HCT116 (cell line): ENCODE results near the gene TMC3. TPM values are rescaled to one million over a fixed set of nuclear protein-coding genes. Genes with fewer than 3 reads are reported as not detected.

Experiments
- ATAC-seq: fragments of 200-7000 bp; cut with Tn5 transposase; 2 replicates; pipeline ENCODE4 v1.9.1; 2020; ENCODE audit warnings: mild to moderate bottlenecking, moderate library complexity
- BruUV-seq: library from RNA; stranded (reverse); fragments of 400-500 nt; replicated peaks from 2 replicates; lab custom pipeline; 2021; lab: Mats Ljungman, UMichigan
- CTCF ChIA-PET: fragments of 300-600 bp; sonication (Branson Sonifier 250); formaldehyde crosslinking; loops from one replicate; lab custom pipeline; 2021; ENCODE audit warnings: antibody characterized with exemption; lab: Charles Lee
- POLR2A ChIA-PET: fragments of 300-600, 350-600 bp; sonication (Branson Sonifier 250); formaldehyde crosslinking; loops from one replicate; lab custom pipeline; 2021; ENCODE audit warnings: antibody characterized with exemption; lab: Charles Lee
- RAD21 ChIA-PET, 2 experiments: fragments of 300-600 bp; sonication (Branson Sonifier 250); formaldehyde crosslinking; loops; one replicate each; lab custom pipeline; 2023; ENCODE audit warnings: low total read pairs in 2 of 2; ENCODE audit not compliant: uncharacterized antibody in 2 of 2, unreplicated experiment in 2 of 2, low non-redundant PET in 1 of 2; lab: Charles Lee
- DNase-seq: peaks from one replicate; pipeline ENCODE4 v3.0.0-alpha.2; 2010; ENCODE audit warnings: low read depth, low spot score
- H2AFZ ChIP-seq: fragments of 200-600 bp; shearing (Covaris generic), sonication (generic); 2 replicates; pipeline ENCODE4 v1.6.1; 2017; ENCODE audit warnings: low read depth, mixed run types, mixed read lengths, antibody characterized with exemption, low read length; ENCODE audit not compliant: poor library complexity, severe bottlenecking
- H3K27ac ChIP-seq: 2 replicates; pipeline ENCODE4 v1.5.1; 2012; ENCODE audit warnings: low read depth, low read length
- H3K27me3 ChIP-seq: fragments of 200-600 bp; sonication (generic); 2 replicates; pipeline ENCODE4 v1.6.1; 2016; ENCODE audit warnings: mixed run types, low read length, mixed read lengths; ENCODE audit not compliant: insufficient read depth
- H3K36me3 ChIP-seq, 2 experiments: fragments of 200-500 bp in 1 of 2; fragments of 200-600 bp in 1 of 2; sonication (Bioruptor generic) in 1 of 2; sonication (generic) in 1 of 2; 2 replicates each; pipeline versions ENCODE4 v1.5.1 to v1.6.1; 2014 to 2016; ENCODE audit warnings: low read length in 2 of 2, inconsistent platforms in 1 of 2, mixed read lengths in 1 of 2, mixed run types in 1 of 2; ENCODE audit not compliant: insufficient read depth in 2 of 2, control insufficient read depth in 1 of 2
- H3K4me1 ChIP-seq, 2 experiments: fragments of 200-600 bp in 1 of 2; sonication (generic) in 1 of 2; 2 replicates each; pipeline versions ENCODE4 v1.5.1 to v1.6.1; 2012 to 2017; ENCODE audit warnings: low read length in 2 of 2, inconsistent platforms in 1 of 2, mild to moderate bottlenecking in 1 of 2, mixed read lengths in 1 of 2, mixed run types in 1 of 2, moderate library complexity in 1 of 2; ENCODE audit not compliant: insufficient read depth in 2 of 2, control insufficient read depth in 1 of 2
- H3K4me2 ChIP-seq: fragments of 200-600 bp; sonication (generic); 2 replicates; pipeline ENCODE4 v1.6.1; 2017; ENCODE audit warnings: mixed run types, low read length, mixed read lengths
- H3K4me3 ChIP-seq, 2 experiments: fragments of 200-600 bp in 1 of 2; sonication (generic) in 1 of 2; replicated peaks in 1 of 2; 2 replicates each; pipeline ENCODE4 v1.5.1; 2011 to 2016; ENCODE audit warnings: low read length in 2 of 2, control low read depth in 1 of 2, low read depth in 1 of 2, mild to moderate bottlenecking in 1 of 2, mixed read lengths in 1 of 2, mixed run types in 1 of 2
- H3K79me2 ChIP-seq: fragments of 200-600 bp; sonication (generic); 2 replicates; pipeline ENCODE4 v1.6.1; 2017; ENCODE audit warnings: mild to moderate bottlenecking, mixed run types, low read length, moderate library complexity, mixed read lengths; ENCODE audit not compliant: insufficient read depth
- H3K9ac ChIP-seq: fragments of 200-600 bp; sonication (generic); 2 replicates; pipeline ENCODE4 v1.6.1; 2016; ENCODE audit warnings: low read length, mixed read lengths
- H3K9me2 ChIP-seq: fragments of 200-600 bp; sonication (generic), shearing (Covaris generic); 2 replicates; pipeline ENCODE4 v1.6.1; 2017; ENCODE audit warnings: mixed run types, mild to moderate bottlenecking, moderate library complexity; ENCODE audit not compliant: insufficient read depth
- H3K9me3 ChIP-seq, 2 experiments: fragments of 200-500 bp in 1 of 2; fragments of 200-600 bp in 1 of 2; sonication (Bioruptor generic) in 1 of 2; sonication (generic) in 1 of 2; 2 replicates each; pipeline ENCODE4 v1.6.1; 2014 to 2017; ENCODE audit warnings: low read length in 2 of 2, mixed read lengths in 2 of 2, inconsistent platforms in 1 of 2, low read depth in 1 of 2, mild to moderate bottlenecking in 1 of 2, mixed run types in 1 of 2, moderate library complexity in 1 of 2; ENCODE audit not compliant: control insufficient read depth in 1 of 2, insufficient read depth in 1 of 2
- H4K20me1 ChIP-seq: fragments of 200-600 bp; sonication (generic), shearing (Covaris generic); 2 replicates; pipeline ENCODE4 v1.6.1; 2017; ENCODE audit warnings: mixed run types, mild to moderate bottlenecking, moderate library complexity; ENCODE audit not compliant: insufficient read depth
- CEBPB ChIP-seq: IDR thresholded peaks from 2 replicates; pipeline ENCODE4 v1.6.1; 2012; ENCODE audit warnings: low read depth
- EGR1 ChIP-seq: IDR thresholded peaks from 2 replicates; pipeline ENCODE4 v1.6.1; 2012; ENCODE audit warnings: low read depth
- EZH2 ChIP-seq: fragments of 200-600 bp; sonication (generic); IDR thresholded peaks from 2 replicates; pipeline ENCODE4 v1.6.1; 2017; ENCODE audit warnings: antibody characterized with exemption, mixed run types
- FOSL1 ChIP-seq: IDR thresholded peaks from 2 replicates; pipeline ENCODE4 v1.6.1; 2012; ENCODE audit warnings: low read depth
- JUND ChIP-seq: IDR thresholded peaks from 2 replicates; pipeline ENCODE4 v1.6.1; 2012
- POLR2AphosphoS5 ChIP-seq: IDR thresholded peaks from 2 replicates; pipeline ENCODE4 v1.6.1; 2011; ENCODE audit warnings: mild to moderate bottlenecking, low read depth, low read length, moderate library complexity
- SP1 ChIP-seq: IDR thresholded peaks from 2 replicates; pipeline ENCODE4 v1.6.1; 2012; ENCODE audit warnings: low read depth
- TCF7L2 ChIP-seq: IDR thresholded peaks from 2 replicates; pipeline ENCODE4 v1.7.0; 2011; ENCODE audit warnings: borderline replicate concordance, inconsistent platforms; ENCODE audit not compliant: insufficient read depth, insufficient read length; ENCODE audit errors: extremely low read depth
- ZNF274 ChIP-seq: fragments of 200-500 bp; sonication (Bioruptor generic); IDR thresholded peaks from 2 replicates; pipeline ENCODE4 v1.6.1; 2014; ENCODE audit warnings: mild to moderate bottlenecking, low read depth, low read length, inconsistent platforms
- intact Hi-C: fragments of 100-400 bp; cut with micrococcal nuclease; formaldehyde crosslinking; loops from 2 replicates; pipeline ENCODE4 v1.10.0; 2022
- total RNA-seq: library from RNA; stranded (reverse); gene quantifications from one replicate; pipeline ENCODE4 v1.2.1, GENCODE V29; 2021; ENCODE audit not compliant: unreplicated experiment
- TF ChIP-seq, protein P1 (sequence below): IDR thresholded peaks from 2 replicates; pipeline ENCODE4 v1.6.1; 2012
- TF ChIP-seq, protein P2 (sequence below): IDR thresholded peaks from 2 replicates; pipeline ENCODE4 v1.6.1; 2012; ENCODE audit warnings: low read depth

The TMC3 gene
- total RNA-seq, 1 experiment from 2014 or later: not detected

DNA sequence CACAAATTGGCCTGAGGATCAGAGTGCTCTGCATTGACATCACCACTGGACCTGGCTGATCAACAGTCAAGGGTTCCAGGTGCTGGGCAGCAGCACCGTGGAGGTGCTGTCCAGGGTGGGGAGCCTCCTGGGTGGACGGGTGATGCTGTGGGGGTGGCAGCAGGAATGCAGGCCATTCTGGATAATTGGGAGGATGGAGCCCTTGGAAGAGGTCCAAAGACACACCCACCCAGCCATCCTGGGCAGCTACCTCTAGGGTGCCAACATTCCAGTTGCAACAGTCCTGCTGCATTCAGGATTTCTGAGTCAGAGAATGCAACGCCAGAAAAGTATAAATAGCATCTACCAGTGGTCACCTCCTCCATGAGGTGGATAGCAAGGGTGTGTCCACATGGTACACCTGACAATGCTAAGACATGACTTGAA is 76.9 kb downstream of the TMC3 start:
- CTCF ChIA-PET: no interaction called here
- intact Hi-C loops: no loop called here
- Histone ChIP-seq H3K9me3 (no peaks in the 10 kb centered on the region), H4K20me1 (no peaks in the 10 kb centered on the region), H3K4me2 (peak overlapping the region; percentile 68), H3K27me3 (no peaks in the 10 kb centered on the region), H3K27ac (no peak overlapping the region), H3K36me3 (no peaks in the 10 kb centered on the region), H2AFZ (no peak overlapping the region), H3K4me3 (peak overlapping the region in 1 of 2 experiments; percentile 13; a peak in 1 of 4 replicates), H3K4me1 (peaks cover 11 to 22% of the 10 kb centered on the region in 2 experiments), H3K9me2 (no peaks in the 10 kb centered on the region), H3K79me2 (no peaks in the 10 kb centered on the region), H3K9ac (no peak overlapping the region)
- 0 out of 2 replicates have a peak, but pooled peaks have one; percentile 36 for TF ChIP-seq EGR1
- TF ChIP-seq ZNF274: no peak
- TF ChIP-seq TCF7L2: no peak
- TF ChIP-seq CEBPB: peak; percentile 87
- TF ChIP-seq EZH2: no peak
- peak; percentile 51 for TF ChIP-seq FOSL1
- TF ChIP-seq, protein P1, sequence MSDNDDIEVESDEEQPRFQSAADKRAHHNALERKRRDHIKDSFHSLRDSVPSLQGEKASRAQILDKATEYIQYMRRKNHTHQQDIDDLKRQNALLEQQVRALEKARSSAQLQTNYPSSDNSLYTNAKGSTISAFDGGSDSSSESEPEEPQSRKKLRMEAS: peak; percentile 46; the same call in 1 of the 2 replicates
- TF ChIP-seq, protein P2, sequence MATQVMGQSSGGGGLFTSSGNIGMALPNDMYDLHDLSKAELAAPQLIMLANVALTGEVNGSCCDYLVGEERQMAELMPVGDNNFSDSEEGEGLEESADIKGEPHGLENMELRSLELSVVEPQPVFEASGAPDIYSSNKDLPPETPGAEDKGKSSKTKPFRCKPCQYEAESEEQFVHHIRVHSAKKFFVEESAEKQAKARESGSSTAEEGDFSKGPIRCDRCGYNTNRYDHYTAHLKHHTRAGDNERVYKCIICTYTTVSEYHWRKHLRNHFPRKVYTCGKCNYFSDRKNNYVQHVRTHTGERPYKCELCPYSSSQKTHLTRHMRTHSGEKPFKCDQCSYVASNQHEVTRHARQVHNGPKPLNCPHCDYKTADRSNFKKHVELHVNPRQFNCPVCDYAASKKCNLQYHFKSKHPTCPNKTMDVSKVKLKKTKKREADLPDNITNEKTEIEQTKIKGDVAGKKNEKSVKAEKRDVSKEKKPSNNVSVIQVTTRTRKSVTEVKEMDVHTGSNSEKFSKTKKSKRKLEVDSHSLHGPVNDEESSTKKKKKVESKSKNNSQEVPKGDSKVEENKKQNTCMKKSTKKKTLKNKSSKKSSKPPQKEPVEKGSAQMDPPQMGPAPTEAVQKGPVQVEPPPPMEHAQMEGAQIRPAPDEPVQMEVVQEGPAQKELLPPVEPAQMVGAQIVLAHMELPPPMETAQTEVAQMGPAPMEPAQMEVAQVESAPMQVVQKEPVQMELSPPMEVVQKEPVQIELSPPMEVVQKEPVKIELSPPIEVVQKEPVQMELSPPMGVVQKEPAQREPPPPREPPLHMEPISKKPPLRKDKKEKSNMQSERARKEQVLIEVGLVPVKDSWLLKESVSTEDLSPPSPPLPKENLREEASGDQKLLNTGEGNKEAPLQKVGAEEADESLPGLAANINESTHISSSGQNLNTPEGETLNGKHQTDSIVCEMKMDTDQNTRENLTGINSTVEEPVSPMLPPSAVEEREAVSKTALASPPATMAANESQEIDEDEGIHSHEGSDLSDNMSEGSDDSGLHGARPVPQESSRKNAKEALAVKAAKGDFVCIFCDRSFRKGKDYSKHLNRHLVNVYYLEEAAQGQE: 0 out of 2 replicates have a peak, but pooled peaks have one; percentile 16
- TF ChIP-seq JUND: peak; percentile 70
- TF ChIP-seq POLR2AphosphoS5: 0 out of 2 replicates have a peak, but pooled peaks have one; percentile 26
- TF ChIP-seq SP1: peak; percentile 51; the same call in 1 of the 2 replicates
- POLR2A ChIA-PET: no interaction called here
- no TSS peak for BruUV-seq
- RAD21 ChIA-PET: no interaction called here
- DNase-seq (peak; percentile 44), ATAC-seq (peak; percentile 82)
